GM12892 (cell line): ENCODE results near the gene LRRC46.

Source experiments
- POLR2A ChIP-seq: IDR thresholded peaks from 2 replicates; pipeline ENCODE4 v1.6.1; 2011; ENCODE audit warnings: low read depth, low read length, control low read depth
- POLR2AphosphoS5 ChIP-seq: IDR thresholded peaks from 2 replicates; pipeline ENCODE4 v1.6.1; 2011; ENCODE audit warnings: low read depth, low read length, control low read depth
- TAF1 ChIP-seq: IDR thresholded peaks from 2 replicates; pipeline ENCODE4 v1.6.1; 2011; ENCODE audit warnings: low read depth, mild to moderate bottlenecking, control low read depth, low read length, borderline replicate concordance

DNA sequence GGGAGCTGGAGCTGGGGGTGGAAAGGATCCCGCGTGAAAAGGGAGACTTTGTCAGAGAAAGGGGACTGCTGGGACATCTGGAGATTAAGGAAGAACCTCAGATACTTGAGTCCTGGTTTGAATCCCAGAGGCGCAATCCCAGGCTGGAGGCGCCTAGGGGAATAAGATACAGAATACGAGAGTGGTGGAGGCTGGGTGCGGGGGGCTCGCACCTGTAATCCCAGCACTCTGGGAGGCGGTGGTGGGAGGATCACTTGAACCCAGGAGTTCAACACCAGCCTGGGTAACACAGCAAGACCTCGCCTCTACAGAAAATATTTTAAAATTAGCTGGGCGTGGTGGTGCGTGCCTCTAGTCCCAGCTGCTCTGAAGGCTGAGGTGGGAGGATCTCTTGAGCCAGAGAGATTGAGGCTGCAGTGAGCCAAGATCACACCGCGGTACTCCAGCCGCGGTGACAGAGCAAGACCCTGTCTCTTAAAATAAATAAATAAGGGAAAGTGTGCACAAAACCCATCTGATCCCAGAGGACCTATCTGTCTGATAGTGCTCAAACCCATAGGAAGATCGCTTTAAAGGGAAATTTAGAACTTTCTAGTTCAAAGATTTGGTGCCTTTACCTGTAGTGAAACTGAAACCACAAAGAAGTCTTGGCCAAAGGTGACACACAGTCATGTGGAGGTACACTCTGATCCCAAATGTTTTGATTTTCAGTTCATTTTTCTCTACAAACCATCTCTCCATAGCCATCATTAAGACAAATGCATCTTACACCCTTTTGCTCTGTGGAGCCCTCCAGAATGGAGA is 10.2 kb downstream of the LRRC46 start:
- TF ChIP-seq TAF1 (no peak), POLR2AphosphoS5 (no peak), POLR2A (no peak)
